D721Med (cell line): Measurements from ENCODE around the gene CNTNAP5.
"Not testable (repeated sequence)": the region's sequence is repeated elsewhere in the genome, so short reads cannot be mapped to it uniquely, and the experiment has no call there.

ENCODE experiments used
- DNase-seq: peaks from one replicate; pipeline ENCODE4 v3.0.0; 2011; ENCODE audit warnings: low spot score; ENCODE audit not compliant: insufficient read length
- FAIRE-seq: peaks from 2 replicates; lab custom pipeline; 2011; peaks lifted over from hg19 to GRCh38; lab: Jason Lieb, UNC
- TF ChIP-seq, protein P1 (sequence below): IDR thresholded peaks from 2 replicates; pipeline ENCODE4 v1.5.1; 2012; ENCODE audit warnings: mild to moderate bottlenecking, control low read depth; ENCODE audit not compliant: insufficient read depth; ENCODE audit errors: missing control alignments

CNTNAP5 gene

DNA sequence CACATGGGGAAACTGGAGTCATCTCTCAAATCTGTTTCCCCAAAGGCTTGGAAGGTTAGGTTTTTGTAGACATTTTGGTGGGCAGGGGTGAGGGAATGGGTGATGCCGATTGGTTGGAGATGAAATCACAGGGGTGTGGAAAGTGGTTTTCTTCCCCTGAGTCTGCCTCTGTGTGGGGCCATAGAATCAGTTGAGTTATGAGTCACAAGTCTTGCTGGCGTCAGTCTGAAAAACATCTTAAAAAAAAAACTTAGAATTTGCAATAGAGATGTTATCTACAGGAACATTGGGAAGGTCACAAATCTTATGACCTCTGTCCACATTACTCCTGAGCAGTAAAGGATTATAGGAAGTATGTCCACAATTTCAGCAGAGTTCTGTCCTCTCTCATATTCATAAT lies 314.6 kb downstream of the CNTNAP5 start:
- DNase-seq: no peak
- FAIRE-seq: no peak
- TF ChIP-seq, protein P1, sequence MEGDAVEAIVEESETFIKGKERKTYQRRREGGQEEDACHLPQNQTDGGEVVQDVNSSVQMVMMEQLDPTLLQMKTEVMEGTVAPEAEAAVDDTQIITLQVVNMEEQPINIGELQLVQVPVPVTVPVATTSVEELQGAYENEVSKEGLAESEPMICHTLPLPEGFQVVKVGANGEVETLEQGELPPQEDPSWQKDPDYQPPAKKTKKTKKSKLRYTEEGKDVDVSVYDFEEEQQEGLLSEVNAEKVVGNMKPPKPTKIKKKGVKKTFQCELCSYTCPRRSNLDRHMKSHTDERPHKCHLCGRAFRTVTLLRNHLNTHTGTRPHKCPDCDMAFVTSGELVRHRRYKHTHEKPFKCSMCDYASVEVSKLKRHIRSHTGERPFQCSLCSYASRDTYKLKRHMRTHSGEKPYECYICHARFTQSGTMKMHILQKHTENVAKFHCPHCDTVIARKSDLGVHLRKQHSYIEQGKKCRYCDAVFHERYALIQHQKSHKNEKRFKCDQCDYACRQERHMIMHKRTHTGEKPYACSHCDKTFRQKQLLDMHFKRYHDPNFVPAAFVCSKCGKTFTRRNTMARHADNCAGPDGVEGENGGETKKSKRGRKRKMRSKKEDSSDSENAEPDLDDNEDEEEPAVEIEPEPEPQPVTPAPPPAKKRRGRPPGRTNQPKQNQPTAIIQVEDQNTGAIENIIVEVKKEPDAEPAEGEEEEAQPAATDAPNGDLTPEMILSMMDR: no peak

DNA sequence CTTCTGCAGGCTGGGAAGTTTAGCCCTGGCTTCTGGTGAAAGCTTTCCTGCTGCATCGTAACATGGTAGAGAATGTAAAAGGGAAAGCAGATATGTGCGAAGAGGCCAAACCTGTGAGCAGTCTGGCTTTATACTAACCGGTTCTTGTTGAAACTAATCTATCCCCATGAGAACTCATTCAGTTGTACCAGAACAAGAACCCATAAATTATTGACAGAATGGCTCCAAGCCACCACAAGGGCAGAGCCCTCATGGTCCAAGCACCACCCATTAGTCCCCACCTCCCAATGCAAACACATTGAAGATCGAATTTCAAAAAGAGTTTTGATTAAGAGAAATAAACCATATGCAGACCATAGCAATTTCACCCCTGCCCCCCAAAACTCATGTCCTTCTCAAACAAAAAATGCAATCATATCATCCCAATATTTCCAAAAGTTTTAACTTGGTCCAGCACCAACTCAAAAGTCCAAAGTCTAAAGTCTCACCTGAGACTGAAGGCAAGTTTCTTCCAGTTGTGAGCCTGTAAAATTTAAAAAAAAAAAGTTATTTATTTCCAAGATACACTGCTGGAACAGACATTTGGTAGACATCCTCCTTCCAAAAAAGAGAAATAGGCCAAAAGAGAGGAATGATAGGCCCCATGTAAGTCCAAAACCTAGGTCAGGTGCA lies 318.9 kb downstream of the CNTNAP5 start:
- DNase-seq (no peak), FAIRE-seq (no peak)
- TF ChIP-seq, protein P1: no peak

DNA sequence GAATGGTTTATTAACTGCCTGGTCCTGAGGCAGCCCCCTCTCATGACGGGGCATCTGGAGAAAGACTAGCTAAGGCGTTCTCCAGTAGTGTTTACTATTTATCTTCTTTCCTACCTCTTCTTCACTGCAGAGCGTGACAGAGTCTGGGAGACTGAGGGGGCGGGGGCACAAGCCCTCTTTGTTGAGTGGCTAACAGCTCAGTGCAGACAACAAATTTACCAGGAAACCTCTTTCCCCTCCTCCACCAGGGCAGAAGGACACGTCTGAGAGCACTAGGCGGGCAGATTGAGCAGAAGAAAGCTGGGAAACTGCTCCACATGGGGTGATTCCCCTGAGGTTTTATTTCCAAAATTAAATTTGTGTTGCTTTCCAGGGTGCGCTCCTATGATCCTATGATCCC lies 322.1 kb downstream of the CNTNAP5 start:
- TF ChIP-seq, protein P1: no peak
- no peak for DNase-seq
- no peak for FAIRE-seq

DNA sequence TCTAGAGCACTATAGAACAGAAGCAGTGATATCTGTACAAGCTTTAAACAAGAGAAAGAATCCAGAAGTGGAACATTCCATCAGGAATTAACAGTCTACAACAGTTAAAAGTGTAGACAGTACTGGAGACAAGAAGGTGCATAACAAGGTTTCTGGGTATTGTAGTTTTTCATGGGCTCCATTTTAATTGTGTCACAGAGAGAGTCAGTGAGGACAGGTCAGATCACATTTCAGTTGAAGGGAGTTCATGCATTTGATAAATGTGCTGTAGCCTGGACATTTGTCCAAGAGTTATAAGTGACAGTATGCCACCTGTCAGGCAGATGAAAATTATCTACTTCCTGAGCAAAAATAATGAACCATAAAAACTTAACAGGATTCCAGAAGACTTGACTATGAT lies 328.6 kb downstream of the CNTNAP5 start:
- no peak for DNase-seq
- TF ChIP-seq, protein P1: no peak
- no peak for FAIRE-seq

DNA sequence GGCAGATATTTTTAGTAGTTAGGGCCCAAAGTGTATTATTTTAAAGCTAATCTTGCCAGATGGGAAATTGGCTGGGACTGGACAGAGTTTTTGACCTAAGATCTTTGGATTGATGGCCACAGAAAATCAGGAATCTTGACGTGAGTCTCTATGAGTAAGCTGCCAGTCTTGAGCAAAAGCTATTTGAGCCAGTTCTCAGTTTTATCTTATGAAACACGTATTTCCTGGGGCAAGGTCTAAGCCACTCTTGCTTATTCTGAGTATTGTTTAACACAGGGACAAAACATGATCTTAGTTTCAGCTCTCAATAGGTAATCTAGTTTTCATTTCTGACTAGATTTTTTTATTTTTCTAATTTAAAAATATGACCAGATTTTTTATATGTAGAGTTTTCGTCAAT lies 329.4 kb downstream of the CNTNAP5 start:
- FAIRE-seq (no peak), DNase-seq (no peak)
- TF ChIP-seq, protein P1: no peak

DNA sequence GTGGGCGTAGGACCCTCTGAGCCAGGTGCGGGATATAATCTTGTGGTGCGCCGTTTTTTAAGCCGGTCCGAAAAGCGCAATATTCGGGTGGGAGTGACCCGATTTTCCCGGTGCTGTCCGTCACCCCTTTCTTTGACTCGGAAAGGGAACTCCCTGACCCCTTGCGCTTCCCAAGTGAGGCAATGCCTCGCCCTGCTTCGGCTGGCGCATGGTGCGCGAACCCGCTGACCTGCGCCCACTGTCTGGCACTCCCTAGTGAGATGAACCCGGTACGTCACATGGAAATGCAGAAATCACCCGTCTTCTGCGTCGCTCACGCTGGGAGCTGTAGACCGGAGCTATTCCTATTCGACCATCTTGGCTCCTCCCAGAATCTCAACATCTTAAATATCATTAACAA lies 336.9 kb downstream of the CNTNAP5 start:
- DNase-seq, FAIRE-seq: not testable (repeated sequence)

DNA sequence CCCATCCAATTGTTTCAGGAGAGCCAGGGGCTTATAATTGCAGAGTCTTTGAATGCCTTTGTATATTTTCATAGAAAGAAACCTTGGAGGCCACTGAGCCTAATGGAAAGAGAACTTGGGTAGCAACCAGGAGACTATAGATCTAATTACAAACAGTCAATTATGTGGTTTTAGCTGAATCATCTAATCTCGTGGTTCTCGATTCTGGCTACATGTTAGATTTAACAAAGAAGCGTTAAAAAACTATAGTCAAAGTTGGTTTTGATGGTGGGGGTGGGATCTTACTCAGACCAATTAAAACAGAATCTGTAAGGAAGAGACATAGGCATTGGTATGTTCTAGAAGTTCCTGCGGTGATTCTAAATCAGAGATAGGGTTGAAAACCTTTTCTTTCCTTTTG lies 344.1 kb downstream of the CNTNAP5 start:
- no peak for FAIRE-seq
- TF ChIP-seq, protein P1: no peak
- no peak for DNase-seq
